Ishikawa (cell line): ENCODE results near the gene IFNL3.

Experiments
- CEBPB ChIP-seq: IDR thresholded peaks from 2 replicates; pipeline ENCODE4 v1.6.1; 2012
- CREB1 ChIP-seq: IDR thresholded peaks from 2 replicates; pipeline ENCODE4 v1.6.1; 2012; ENCODE audit warnings: low read depth
- EGR1 ChIP-seq: IDR thresholded peaks from 2 replicates; pipeline ENCODE4 v1.6.1; 2012
- EP300 ChIP-seq: IDR thresholded peaks from 2 replicates; pipeline ENCODE4 v1.6.1; 2012; ENCODE audit warnings: borderline replicate concordance
- FOXM1 ChIP-seq: IDR thresholded peaks from 2 replicates; pipeline ENCODE4 v1.6.1; 2012; ENCODE audit warnings: low read depth, borderline replicate concordance
- MAX ChIP-seq: IDR thresholded peaks from 2 replicates; pipeline ENCODE4 v1.6.1; 2012
- NFIC ChIP-seq: IDR thresholded peaks from 2 replicates; pipeline ENCODE4 v1.6.1; 2012
- RAD21 ChIP-seq: IDR thresholded peaks from 2 replicates; pipeline ENCODE4 v1.6.1; 2012; ENCODE audit warnings: low read depth
- REST ChIP-seq: IDR thresholded peaks from 2 replicates; pipeline ENCODE4 v1.6.1; 2012; ENCODE audit warnings: low read depth, mild to moderate bottlenecking
- TAF1 ChIP-seq: IDR thresholded peaks from 2 replicates; pipeline ENCODE4 v1.6.1; 2012; ENCODE audit warnings: low read depth, mild to moderate bottlenecking
- TCF12 ChIP-seq: IDR thresholded peaks from 2 replicates; pipeline ENCODE4 v1.6.1; 2012; ENCODE audit warnings: low read depth
- TEAD4 ChIP-seq: IDR thresholded peaks from 2 replicates; pipeline ENCODE4 v1.6.1; 2012
- USF1 ChIP-seq: IDR thresholded peaks from 2 replicates; pipeline ENCODE4 v1.6.1; 2012
- YY1 ChIP-seq: IDR thresholded peaks from 2 replicates; pipeline ENCODE4 v1.6.1; 2012; ENCODE audit warnings: low read depth
- ZBTB7A ChIP-seq: IDR thresholded peaks from 2 replicates; pipeline ENCODE4 v1.6.1; 2012; ENCODE audit warnings: low read depth

The IFNL3 gene

GRCh38 chr19:39207293-39207836 lies 37.4 kb downstream of the IFNL3 start:
- no peak for TF ChIP-seq EGR1

- TF ChIP-seq EGR1 = no peak
- no peak for TF ChIP-seq TAF1
- no peak for TF ChIP-seq FOXM1
- TF ChIP-seq CREB1 = no peak
- TF ChIP-seq NFIC = no peak
- no peak for TF ChIP-seq YY1
- TF ChIP-seq CEBPB = no peak
- TF ChIP-seq TCF12 = no peak
- TF ChIP-seq ZBTB7A = no peak
- no peak for TF ChIP-seq RAD21
- no peak for TF ChIP-seq EP300
- no peak for TF ChIP-seq MAX
- TF ChIP-seq USF1 = no peak
- no peak for TF ChIP-seq REST
- TF ChIP-seq TEAD4 = no peak
Measured at GRCh38 chr19:39206122-39206521, 38.7 kb downstream of the IFNL3 start.

GRCh38 chr19:39205449-39205764 lies 39.4 kb downstream of the IFNL3 start:
- TF ChIP-seq RAD21 (no peak), TCF12 (no peak), YY1 (no peak), MAX (no peak), CREB1 (no peak), REST (no peak), NFIC (no peak), TEAD4 (no peak), CEBPB (no peak), EGR1 (no peak), ZBTB7A (no peak), USF1 (no peak)

GRCh38 chr19:39203372-39204341 lies 41.1 kb downstream of the IFNL3 start, which contains the start of gene SYCN:
SYCN (minus strand) TSS chr19:39204263; CDS start chr19:39204254, 9 bp downstream.
- no peak for TF ChIP-seq YY1
- no peak for TF ChIP-seq USF1
- no peak for TF ChIP-seq EP300
- TF ChIP-seq TEAD4 = no peak

GRCh38 chr19:39202998-39203355 lies 41.8 kb downstream of the IFNL3 start:
- no peak for TF ChIP-seq FOXM1

- TF ChIP-seq EGR1 (no peak), FOXM1 (no peak), USF1 (no peak), TCF12 (no peak), RAD21 (no peak), CEBPB (no peak), TAF1 (no peak), TEAD4 (no peak)
Measured at GRCh38 chr19:39200803-39201115, 44.0 kb downstream of the IFNL3 start.
